ENCODE data around the gene HEPACAM.

HEPACAM gene

DNA sequence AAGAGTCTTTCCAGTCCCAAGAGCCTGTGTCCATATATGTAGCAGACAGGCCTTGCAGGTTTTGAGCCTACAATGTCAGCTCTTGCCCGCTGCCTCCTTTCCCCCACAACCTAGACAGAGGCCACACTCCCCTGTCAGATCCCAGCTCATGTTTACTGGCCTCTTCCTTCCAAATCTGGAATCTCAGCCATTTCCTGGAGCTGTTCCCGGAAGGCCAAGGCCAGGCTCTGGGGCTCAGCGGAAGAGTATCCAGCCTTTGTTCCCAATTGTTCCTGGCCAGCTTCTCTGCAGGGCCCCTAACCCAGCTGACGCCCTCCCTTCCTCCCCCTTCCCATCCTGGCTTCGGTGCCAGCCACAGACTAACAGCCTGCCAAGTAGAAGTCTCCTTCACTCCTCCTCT is 37.1 kb downstream of the HEPACAM start:
- peak; percentile 70 for DNase-seq

DNA sequence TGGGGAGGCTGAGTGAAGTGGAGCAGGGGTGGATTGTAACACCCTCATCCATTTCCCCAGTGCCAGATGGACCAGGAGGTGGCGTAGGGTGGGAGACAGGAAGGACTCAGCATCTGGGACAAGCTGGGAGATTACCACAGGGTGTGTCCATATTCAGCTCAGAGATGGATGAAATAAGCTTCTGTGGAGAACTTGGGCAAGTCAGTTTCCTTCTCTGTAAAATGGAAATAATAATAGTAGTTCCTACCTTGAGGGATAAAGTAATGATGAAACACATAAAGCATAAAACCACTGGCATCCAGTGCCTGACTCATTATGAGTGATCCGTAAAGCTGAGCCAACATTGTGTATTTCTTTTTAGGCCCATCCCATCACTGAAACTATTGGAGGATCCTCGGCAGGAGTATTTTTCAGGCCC is 37.6 kb downstream of the HEPACAM start:
- peak; percentile 37 for DNase-seq

DNA sequence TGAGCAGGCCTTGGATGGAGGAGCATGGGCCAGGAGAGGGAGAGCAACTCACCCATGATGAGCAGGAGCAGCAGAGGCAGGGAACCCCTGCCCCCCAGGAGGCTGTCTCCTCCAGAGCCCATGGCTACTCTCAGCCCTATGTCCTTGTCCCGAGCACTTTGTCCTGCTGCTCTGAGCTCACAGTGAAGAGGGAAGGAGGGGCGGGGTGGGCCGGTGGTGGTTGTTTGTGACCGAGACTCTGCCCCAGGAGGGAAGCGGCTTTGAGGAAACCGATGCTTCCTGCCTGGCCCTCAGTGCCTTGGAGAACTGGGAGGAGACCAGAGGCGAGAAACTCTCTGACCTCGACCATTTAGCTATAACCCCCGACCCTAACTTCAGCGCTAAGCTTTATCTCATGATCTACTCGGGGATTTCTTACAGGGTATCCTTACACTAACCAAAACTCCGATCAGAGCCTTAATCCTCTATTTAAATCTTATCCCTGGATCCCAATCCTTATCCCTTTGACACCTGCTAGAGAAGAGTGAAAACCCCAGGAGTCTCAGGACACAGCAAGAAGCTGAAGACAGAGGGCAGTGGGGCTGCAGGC is 38.1 kb downstream of the HEPACAM start, which contains the start of gene ROBO4:
Gene ROBO4, minus strand, starts transcription at position 192 of the 589 bp plus-strand sequence. Its CDS starts 70 bp downstream, at position 122.
- no peak for DNase-seq

DNA sequence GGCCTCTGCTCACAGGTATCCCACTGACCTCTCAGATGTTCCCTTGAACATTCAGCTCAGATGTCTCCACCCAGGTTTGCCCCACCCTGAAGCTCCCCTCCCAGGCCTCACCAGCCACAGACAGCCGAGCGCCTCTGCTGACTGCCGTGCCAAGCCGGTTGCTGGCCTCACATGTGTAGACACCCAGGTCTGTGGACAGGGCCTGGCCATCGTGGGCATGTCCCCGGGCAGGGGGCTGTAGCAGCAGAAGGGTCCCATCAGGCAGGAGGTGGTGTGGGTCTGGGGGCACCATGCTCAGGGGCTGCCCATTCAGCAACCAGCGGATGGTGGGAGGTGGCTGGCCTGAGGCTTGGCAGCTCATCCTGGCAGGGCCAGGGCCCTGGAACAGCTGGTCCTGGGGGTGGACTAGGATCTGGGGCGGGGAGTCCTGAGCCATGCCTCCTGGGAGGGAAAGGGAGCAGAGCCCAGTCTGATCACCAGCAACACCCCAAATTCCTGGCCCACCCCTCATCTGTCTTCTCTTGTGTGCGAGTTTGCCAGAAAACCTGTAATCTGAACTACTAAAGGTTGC is 38.9 kb downstream of the HEPACAM start:
- no peak for DNase-seq

DNA sequence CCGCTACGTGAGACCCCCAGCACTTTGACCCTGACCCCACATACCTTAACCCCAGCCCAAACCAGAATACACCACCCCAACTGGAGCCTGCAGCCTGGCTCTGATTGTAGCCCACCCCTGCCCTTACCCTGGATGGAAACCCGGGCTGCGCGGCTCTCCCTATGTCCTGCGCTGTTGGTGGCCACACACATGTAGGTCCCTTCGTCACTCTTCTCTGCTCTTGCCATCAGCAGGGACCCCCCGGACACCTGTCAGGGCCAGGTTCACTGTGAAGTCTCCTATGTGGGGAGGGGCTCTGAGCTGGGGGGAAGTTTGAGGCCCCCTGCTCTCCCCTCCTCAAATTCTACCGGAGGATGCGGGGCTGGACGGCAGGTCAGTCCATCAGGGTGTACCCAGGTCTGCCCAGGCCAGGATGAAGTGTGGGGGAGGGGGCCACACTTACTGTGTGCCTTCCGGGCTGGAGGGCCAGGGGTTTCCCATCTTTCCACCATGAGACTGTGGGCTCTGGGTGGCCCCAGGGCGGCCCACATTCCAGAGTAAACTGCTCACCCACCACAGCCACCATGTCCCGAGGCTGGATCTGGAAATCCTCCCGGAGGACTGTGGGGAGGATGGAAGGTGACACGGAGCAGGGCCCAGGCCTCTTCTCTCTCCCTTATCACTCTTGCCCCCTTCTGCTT is 39.6 kb downstream of the HEPACAM start:
- no peak for DNase-seq

DNA sequence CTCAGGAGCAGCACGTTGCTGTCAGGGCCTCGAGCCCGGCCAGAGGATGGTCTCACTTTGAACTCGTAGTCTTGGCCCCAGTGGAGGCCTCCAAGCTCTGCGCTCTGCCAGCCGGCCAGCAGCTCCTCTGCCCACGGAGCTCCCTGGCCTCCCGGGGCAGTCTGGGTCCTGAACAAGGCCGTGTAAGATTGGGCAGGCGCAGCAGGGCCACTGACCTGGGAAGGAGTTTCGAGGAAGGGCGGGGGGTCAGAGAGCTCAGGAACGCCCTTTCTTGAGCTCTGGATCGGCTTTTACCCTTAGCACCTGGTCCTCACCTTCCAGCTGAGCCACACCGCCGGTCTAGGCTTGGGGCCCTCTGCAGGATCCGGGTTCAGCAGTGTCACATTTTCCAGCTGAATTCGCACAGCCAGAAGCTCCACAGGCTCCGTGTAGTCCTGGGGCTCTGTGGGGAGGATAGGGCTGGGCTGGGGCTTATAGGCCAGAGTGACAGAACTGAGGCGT is 40.3 kb downstream of the HEPACAM start:
- no peak for DNase-seq

DNA sequence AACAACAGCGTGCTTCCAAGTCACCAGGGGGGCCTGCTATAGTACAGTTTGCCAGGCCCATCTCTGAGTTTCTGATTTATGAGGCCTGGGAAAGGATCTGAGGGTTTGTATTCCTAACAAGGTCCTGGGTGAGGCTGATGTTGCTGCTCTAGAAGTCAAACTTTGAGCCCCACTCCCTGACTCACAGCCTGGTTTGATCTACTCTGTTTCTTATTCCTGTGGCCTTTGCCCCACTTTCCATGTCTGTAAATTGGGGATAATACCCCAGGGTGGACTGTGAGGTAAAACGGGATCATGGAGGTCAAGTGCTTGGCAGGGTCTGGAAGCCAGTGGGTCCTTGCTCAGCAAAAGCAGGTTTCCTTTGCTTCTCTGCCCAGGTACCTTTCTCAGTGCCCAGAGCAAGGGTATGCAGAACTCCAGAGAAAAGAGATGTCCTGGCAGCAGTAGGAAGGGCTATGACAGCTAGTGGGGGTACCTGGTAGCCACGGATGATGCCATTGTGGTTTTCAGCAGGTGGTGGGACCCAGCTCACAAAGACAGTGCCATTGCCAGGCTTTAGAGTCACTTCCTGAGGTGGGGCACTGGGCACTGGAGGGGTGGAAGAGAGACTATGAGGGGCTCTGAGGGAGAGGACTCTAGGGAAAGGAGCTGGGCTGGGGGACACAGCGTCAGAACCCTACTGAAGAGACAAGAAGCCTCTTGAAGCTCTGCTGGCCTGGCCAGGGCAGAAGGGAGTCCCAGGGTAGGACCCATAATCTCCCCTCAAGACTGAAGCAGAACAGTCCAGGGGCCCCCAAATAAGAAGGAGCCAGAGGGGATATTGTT is 41.0 kb downstream of the HEPACAM start:
- no peak for DNase-seq

DNA sequence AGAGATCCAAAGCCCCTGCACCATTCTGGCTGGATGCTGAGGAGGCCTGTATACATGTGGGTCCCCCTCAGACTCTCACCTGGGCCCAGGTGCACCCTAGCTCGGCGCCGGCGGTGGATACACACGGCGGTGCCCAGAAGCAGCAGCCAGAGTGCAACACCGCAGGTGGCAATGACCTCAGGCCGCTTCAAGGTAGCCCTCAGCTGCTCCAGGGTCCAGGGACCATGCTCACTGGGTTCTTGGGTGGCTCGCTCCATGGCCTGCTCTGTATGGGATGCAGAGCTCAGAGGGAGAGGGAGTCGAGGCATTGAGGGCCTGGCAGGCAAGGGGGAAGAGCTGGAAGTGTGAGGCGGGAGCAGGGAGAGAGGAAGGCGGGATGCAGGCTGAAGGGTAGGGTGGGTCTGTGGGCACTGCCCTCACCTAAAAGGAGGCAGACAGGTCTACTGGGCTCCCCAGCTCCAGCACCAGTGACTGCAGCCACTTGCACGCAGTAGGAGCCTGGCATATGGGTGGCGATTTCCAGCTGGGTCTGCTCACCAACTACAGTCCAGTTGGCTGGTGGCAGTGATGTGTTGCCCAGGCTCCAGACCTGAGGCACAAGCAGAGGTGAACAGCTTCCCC is 42.0 kb downstream of the HEPACAM start:
- no peak for DNase-seq

DNA sequence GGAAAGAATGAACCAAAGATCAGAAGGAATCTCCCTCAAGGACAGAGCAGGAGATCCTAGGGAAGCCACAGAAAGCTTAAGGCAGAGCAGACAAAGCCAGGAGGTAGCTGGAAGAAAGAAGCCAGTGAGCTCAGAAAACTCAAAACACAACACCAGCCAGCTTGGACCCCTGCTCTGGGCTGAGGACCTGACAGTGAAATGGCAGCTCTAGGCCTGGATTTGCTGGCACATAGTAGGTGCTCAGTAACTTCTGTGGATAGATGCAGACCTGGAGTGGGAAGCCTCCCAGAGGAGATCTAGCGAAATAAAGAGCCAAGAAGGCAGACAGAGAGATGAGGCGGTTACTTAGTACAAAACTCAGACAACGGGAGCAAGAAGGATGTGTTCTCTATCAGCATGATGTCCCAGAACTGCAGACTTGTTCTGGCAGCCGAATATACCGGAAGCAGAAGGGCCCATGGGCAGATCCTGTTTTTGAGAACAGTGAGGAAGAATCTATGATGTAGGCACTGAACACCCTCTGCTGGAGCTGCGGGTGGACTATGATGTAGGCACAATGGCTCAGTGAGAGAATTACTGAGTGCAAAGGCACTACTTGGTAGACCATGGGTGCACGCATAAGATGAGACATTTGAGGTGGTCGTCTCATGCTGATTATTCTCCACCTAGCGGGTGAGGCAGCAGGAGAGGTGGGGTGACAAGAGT is 42.9 kb downstream of the HEPACAM start:
- no peak for DNase-seq

DNA sequence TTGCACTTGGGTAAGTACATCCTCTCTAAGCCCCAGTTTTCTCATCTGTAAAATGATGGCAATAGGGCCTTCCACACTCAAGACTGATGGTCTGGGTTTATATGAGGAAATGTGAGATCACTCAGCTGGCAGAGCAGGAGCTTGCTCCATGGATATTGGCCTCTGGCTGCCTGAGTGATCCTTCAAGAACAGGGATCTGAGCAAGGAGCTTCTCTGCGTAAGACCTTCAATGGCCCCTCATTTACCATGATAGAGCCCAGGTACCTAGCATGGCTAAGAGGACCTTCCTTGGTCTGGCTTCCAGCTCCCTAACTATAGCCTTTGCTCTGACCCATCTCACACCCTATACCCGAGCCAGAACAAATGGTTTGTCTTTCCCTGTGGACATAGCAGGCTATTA is 43.7 kb downstream of the HEPACAM start:
- DNase-seq: no peak

DNA sequence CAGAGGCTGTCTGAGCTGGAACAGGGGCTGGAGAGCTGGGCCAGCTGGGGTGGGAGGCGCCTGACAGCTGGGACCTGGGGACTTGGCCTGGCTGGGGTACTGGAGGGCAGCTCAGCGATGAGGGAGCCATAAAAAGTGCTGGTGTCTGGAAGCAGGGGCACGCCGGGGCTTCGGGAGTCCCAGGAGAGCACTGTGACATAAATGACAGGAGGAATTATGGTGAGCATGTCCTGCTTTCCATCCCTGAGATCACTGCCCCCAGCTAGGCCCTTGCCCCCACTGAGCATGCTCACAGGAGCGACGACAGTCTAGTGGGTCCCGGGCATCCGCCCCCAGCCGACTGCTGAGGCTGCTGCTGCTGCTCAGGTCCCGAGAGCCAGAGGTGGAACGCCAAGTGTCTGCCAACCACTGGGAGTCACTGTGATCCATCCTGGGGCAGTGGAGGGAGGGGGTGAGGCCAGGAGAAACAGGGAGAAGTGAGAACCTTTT is 44.4 kb downstream of the HEPACAM start:
- DNase-seq: no peak

DNA sequence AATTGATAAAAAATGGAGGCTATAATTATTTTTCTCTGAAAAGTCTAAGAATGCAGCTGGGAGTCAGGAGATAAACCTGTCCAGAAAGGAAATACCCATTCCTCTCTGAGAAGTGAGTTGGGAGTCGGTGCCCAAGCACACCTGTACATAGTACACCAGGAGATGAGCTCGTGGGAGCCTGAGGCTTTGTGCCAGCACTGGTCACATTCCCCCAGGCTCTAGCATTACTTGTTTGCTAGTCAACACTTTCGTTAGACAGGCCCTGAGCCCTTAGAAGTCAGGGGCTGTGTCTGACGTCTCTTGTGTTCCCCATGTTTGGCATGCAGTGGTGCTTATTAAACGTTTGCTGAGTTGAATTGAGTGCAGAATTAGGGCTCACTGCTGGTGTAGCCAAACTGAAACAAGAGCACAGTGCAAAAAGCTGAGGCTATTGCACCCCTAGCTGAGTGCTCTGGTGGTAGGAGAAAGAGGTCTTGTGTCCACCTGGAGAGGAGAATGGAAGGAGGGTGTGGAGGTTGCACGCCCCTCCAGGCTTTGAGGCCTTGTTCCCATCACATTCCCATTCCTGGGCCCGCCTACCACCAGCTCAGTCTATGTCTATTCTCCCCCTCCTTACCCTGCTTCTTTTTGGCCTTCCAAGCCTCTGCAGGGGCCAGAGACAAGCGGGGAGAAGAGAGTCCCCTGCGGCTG is 45.0 kb downstream of the HEPACAM start:
- no peak for DNase-seq

DNA sequence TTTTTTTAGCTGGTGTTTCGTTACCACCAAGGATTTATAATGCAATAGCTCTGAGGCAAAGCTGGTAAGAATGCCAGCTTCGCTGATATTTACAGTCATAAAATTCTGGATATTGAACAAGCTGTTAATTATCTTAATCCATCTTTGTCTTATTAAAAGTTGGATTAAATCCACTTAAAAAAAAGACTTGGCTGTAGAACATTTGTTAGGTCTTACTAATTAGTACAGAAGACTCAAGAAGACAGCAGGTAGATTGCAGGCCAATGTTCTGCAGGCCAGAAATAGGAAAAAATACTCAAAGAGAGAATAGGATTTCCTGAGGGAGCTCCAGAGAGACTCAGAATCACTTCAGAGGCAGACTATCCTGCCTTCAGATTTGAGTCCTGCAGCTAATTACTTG is 45.7 kb downstream of the HEPACAM start:
- no peak for DNase-seq

DNA sequence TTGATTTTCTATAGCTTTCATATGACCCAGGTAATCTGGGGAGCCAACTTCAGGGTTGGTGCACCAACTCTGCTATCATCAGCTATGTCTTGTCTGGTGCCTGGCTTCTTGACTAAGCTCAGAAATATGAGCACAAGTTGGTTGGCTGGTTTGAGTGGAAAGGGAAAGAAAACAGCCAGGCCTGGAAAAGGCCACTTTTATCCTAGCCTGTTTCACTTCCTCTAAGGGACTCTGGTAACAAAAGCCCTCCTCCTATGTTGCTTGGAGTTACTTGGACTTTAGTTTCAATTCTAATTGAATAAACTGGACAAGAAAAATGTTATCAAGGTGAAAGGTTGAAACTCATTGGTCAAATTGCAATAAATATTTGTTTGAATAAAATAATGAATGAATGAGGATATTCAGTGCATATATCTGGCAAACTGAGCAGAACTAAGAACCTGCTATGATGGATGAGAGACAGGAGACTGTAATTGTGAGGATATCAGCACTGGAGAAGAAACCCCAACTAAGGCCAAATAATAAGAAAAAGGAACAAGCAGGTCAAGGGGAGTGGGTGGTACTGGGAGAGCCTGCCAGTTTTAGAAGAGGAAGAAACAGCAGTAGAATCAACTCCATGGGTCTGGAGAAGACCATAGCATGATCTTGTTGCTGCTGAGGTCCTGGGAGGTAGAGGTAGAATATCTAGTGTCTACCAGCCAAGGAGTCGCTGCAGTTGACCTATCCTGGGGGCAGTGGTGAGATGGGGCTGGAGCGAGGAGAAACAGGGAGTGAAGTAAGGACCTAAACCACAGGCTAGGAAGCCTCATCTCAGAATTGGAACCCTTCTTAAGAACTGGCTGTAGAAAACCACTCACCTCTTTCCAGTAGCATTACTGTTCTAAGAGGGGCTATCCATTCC is 46.4 kb downstream of the HEPACAM start:
- no peak for DNase-seq

DNA sequence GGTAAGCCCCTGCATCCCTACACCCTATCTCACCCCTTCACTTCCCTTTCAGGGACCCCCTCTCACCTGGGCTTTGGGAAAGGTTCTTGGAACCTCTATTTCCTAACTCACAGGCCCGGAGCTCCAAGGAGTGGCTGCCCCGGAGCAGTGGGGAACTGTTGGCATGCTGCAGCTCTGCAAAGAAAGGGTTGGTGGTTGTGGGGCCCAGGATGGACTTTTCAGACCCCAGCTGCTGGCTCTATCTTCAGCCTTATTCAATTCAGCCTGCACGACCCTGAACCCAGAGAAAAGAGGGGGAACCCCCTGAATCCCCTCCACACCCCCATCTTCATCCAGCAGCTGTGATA is 48.2 kb downstream of the HEPACAM start:
- no peak for DNase-seq

DNA sequence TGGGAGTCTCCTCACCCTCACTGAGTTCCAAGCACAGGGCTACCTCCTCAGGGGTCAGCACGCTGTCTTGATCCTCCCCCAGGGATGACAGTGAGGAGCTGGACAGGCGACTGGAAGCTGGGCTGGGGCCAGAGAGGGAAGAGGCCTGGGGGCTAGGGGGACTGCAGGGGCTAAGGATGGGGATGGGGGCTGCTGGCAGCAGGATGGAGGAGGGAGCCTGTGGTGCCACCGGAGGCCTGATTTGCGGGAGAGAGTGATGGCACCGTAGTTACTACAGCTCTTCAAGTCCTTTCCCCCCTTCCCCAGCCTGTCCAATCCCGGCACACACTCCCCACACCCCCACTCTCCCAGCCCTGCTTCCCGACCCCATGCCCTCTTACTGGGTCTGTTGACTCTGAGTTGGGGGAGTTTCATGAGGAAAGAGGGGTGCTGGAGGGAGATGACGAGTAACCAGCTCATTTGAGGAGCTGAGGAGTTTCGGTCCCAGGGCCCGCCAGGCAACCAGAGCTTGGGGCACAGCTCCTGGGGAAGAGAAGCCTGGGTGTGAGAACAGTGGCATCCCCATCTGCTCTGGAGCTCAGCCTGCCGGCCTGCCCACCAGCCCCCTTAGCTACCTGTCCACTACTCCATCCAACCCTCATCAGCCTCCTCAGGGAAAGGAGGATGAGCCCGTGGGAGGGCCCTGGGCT is 48.7 kb downstream of the HEPACAM start:
- no peak for DNase-seq

DNA sequence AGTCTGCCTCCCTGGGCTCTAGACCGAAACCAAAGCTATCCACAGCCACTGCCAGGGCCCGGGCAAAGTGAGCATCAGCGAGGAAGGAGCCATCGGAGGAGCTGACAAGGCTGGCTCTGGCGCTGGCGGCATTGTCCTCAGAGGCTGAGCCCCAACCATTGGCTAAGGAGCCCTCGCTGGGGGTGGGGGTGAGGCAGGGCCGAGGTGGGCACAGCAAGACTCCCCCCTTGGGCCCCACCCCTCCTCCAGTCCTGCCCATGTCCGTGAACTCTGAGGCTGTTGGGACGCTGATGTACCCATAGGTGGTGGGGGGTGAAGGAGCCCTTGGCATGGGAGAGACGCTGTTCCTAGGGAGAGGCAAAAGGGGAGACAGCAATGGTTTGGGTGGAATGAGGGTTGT is 49.4 kb downstream of the HEPACAM start:
- no peak for DNase-seq

DNA sequence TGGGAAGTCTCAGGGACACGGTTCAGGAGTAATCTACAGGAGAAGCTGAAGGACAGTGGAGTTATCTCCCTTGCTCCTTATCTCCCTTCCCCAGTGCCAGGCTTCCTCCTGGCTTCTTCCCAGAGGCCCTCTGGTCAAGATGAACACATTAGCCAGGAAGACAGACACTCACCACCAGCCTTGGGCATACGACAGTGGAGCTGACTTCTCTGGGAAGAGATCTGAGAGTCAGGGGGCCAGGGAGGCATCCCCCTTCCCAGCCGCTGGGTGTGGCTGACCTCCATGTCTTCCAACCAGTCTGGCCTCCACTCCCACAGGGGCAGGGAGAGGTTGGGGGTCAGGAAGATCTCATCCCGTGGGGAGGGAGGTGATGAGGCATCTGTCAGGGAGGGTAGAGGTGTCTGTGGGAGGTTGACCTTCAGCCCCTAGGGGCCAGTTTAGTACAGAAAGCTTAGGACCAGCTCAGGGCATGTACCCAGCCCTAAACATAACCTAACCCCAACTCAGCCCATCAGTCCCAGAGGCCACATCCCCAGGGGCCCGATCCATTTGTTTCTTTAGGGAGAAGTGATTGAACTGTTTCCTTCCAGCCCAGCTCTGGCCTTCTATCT is 50.9 kb downstream of the HEPACAM start:
- DNase-seq: no peak

DNA sequence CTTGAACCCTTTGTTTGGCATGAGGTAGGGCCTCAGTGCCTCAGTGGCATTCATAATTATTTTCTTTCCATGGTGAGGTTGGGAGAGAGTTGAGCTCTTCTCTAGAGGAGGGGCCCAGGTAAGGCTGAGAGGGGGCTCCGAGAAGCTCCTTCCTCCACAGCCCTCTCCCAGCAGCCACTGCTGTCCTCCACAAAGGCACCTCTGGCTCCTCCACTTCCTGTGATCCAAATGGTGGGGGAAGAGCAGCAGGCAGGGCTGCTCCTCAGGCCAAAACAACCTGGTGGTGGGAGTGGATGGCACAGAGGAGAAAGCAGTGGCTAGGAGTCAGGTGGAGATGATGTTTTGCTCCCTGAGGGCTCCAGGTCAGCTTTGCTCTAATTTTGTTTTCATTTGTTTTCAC is 51.5 kb downstream of the HEPACAM start:
- no peak for DNase-seq

Data from NCI-H446 treated with DMSO at 0.1 percent for 48 hours (cell line).